ENCODE results near the gene DMD.

The DMD gene

GRCh38 chrX:33211356-33212260 lies at the start of gene DMD:
DMD (minus strand) TSS chrX:33211549; CDS start chrX:33211312, 237 bp downstream.
- H3K36me3 Mint-ChIP-seq (ENCODE audit: low read depth): no peaks in the 10 kb centered on the region
- no peak within 1 kb of the TSS for H3K27ac Mint-ChIP-seq
- no peak for DNase-seq (ENCODE audit: low spot score)
- H3K9me3 Mint-ChIP-seq: peaks cover 5% of the 10 kb centered on the region
- H3K4me1 Mint-ChIP-seq (ENCODE audit: low read depth): no peaks in the 10 kb centered on the region
- H3K4me3 Mint-ChIP-seq: no peak within 1 kb of the TSS
- H3K27me3 Mint-ChIP-seq (ENCODE audit: low read depth): no peaks in the 10 kb centered on the region

DNA sequence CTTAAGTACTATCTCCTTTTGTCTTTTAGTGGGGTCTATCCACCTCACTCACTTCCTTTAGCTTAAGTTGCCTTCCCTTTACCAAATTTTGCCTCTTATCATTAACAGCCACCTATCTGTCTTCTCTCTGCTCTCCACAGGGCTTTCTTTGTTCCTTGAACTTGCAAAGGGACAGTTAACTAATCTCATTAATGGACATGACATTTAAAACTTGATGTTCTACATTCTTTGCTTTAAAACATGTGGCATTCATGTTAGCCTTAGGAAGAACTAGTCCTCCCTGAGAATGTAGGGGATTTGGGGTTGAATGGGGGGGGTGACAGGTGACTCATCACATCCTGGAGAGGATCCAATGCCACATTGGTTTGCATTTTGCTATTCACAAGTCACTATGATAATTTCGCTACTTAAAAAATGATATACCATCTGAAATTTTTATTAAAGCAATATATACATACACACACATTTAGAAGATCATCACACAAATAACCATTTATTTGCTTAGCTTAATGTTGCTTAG lies 41.0 kb upstream of the DMD start:
- no peak for DNase-seq (ENCODE audit: low spot score)
- no peak overlapping the region for H3K27ac Mint-ChIP-seq
- no peaks in the 10 kb centered on the region for H3K36me3 Mint-ChIP-seq (ENCODE audit: low read depth)
- no peaks in the 10 kb centered on the region for H3K4me1 Mint-ChIP-seq (ENCODE audit: low read depth)
- H3K27me3 Mint-ChIP-seq (ENCODE audit: low read depth): no peaks in the 10 kb centered on the region
- H3K9me3 Mint-ChIP-seq: no peaks in the 10 kb centered on the region
- no peak overlapping the region for H3K4me3 Mint-ChIP-seq

GRCh38 chrX:33218819-33219218 lies 7.5 kb upstream of the DMD start:
- Mint-ChIP-seq H3K4me1 (ENCODE audit: low read depth) (no peaks in the 10 kb centered on the region), H3K9me3 (peaks cover 13% of the 10 kb centered on the region), H3K4me3 (no peak overlapping the region), H3K27me3 (ENCODE audit: low read depth) (no peaks in the 10 kb centered on the region), H3K27ac (no peak overlapping the region), H3K36me3 (ENCODE audit: low read depth) (no peaks in the 10 kb centered on the region)
- DNase-seq (ENCODE audit: low spot score): no peak

GRCh38 chrX:33210156-33210555 lies 1.2 kb downstream of the DMD start:
- H3K36me3 Mint-ChIP-seq (ENCODE audit: low read depth): no peaks in the 10 kb centered on the region
- no peak for DNase-seq (ENCODE audit: low spot score)
- no peaks in the 10 kb centered on the region for H3K9me3 Mint-ChIP-seq
- H3K4me1 Mint-ChIP-seq (ENCODE audit: low read depth): no peaks in the 10 kb centered on the region
- no peaks in the 10 kb centered on the region for H3K27me3 Mint-ChIP-seq (ENCODE audit: low read depth)
- no peak overlapping the region for H3K27ac Mint-ChIP-seq
- H3K4me3 Mint-ChIP-seq: no peak overlapping the region

GRCh38 chrX:33207056-33207455 lies 4.3 kb downstream of the DMD start:
- H3K36me3 Mint-ChIP-seq (ENCODE audit: low read depth): no peaks in the 10 kb centered on the region
- H3K27me3 Mint-ChIP-seq (ENCODE audit: low read depth): no peaks in the 10 kb centered on the region
- H3K4me1 Mint-ChIP-seq (ENCODE audit: low read depth): no peaks in the 10 kb centered on the region

DNA sequence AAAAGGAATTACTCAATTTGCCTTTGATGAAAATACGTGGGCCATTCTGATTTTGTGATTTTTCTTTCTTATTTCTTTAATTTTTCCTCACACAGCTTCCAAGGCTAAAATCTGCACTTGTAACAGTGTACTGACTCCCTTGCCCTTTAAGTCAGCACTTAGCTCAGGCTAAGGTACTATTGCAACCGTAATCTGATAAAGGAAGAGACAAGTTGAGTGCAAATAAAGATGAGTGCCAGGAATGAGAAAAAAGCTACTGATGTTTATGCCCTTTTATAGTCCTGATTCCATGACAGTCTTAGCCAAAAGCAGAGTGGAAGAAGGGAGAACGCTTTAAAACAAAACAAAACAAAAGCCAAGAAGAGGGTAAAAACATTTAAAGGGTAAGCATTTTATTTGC lies 6.0 kb downstream of the DMD start:
- Mint-ChIP-seq H3K27me3 (ENCODE audit: low read depth) (no peaks in the 10 kb centered on the region), H3K27ac (no peak overlapping the region), H3K9me3 (peaks cover 3% of the 10 kb centered on the region), H3K36me3 (ENCODE audit: low read depth) (no peaks in the 10 kb centered on the region), H3K4me3 (no peak overlapping the region), H3K4me1 (ENCODE audit: low read depth) (no peaks in the 10 kb centered on the region)
- DNase-seq (ENCODE audit: low spot score): no peak

More at GRCh38 chrX:33207056-33207455, 4.3 kb downstream of the DMD start:
- DNase-seq (ENCODE audit: low spot score): no peak
- no peak overlapping the region for H3K27ac Mint-ChIP-seq
- peaks cover 3% of the 10 kb centered on the region for H3K9me3 Mint-ChIP-seq
- no peak overlapping the region for H3K4me3 Mint-ChIP-seq

- H3K9me3 Mint-ChIP-seq: peaks cover 3% of the 10 kb centered on the region
- H3K4me3 Mint-ChIP-seq: no peak overlapping the region
- no peaks in the 10 kb centered on the region for H3K36me3 Mint-ChIP-seq (ENCODE audit: low read depth)
- no peaks in the 10 kb centered on the region for H3K27me3 Mint-ChIP-seq (ENCODE audit: low read depth)
- DNase-seq (ENCODE audit: low spot score): no peak
- no peaks in the 10 kb centered on the region for H3K4me1 Mint-ChIP-seq (ENCODE audit: low read depth)
- H3K27ac Mint-ChIP-seq: no peak overlapping the region
Observed at GRCh38 chrX:33204889-33205288, 6.5 kb downstream of the DMD start.

DNA sequence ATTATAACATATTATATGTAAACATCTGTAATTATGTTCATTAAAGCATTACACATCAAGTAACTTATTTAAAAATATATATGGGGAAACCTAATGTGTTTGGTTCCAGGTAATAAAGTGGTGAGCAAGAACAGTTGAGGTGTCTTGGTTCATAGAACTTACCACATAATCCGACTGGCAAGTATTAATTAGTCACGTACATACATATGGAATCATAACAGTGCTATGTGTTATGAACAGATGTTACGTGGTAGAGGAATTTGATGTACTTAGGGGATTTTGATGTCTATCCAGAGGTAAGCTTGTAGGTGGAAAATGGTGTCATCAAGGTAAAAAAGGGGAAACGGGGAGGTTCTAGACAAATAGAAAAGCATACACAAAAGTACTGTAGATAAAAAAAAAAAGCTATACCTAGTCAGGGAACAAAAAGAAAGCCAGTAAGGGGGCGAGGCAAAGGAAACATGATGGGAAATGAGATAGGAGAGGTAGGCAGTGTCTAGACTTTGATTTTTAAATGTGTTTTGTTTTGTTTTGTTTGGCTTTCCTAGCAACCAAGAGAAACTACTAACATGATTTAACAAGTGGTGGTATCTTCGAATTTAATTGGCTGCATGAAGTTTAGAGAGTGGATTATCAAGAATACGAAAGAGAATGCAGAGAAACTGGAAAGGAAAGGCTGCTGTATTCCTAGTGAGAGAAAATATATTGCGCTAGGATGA lies 12.6 kb downstream of the DMD start:
- DNase-seq (ENCODE audit: low spot score): no peak

GRCh38 chrX:33195698-33196097 lies 15.7 kb downstream of the DMD start:
- no peaks in the 10 kb centered on the region for H3K4me1 Mint-ChIP-seq (ENCODE audit: low read depth)
- DNase-seq (ENCODE audit: low spot score): no peak
- H3K9me3 Mint-ChIP-seq: peaks cover 15% of the 10 kb centered on the region
- no peaks in the 10 kb centered on the region for H3K36me3 Mint-ChIP-seq (ENCODE audit: low read depth)
- H3K4me3 Mint-ChIP-seq: no peak overlapping the region
- no peaks in the 10 kb centered on the region for H3K27me3 Mint-ChIP-seq (ENCODE audit: low read depth)
- H3K27ac Mint-ChIP-seq: no peak overlapping the region

More for the DNA sequence above, 12.6 kb downstream of the DMD start:
- Mint-ChIP-seq H3K4me1 (ENCODE audit: low read depth) (no peaks in the 10 kb centered on the region), H3K4me3 (no peak overlapping the region), H3K27me3 (ENCODE audit: low read depth) (no peaks in the 10 kb centered on the region), H3K27ac (no peak overlapping the region), H3K36me3 (ENCODE audit: low read depth) (no peaks in the 10 kb centered on the region), H3K9me3 (peaks cover 18% of the 10 kb centered on the region)

GRCh38 chrX:33194876-33195433 lies 16.4 kb downstream of the DMD start:
- Mint-ChIP-seq H3K4me1 (ENCODE audit: low read depth) (no peaks in the 10 kb centered on the region), H3K4me3 (no peak overlapping the region), H3K36me3 (ENCODE audit: low read depth) (no peaks in the 10 kb centered on the region), H3K9me3 (peaks cover 15% of the 10 kb centered on the region), H3K27me3 (ENCODE audit: low read depth) (no peaks in the 10 kb centered on the region), H3K27ac (no peak overlapping the region)
- no peak for DNase-seq (ENCODE audit: low spot score)

- Mint-ChIP-seq H3K4me1 (ENCODE audit: low read depth) (no peaks in the 10 kb centered on the region), H3K36me3 (ENCODE audit: low read depth) (no peaks in the 10 kb centered on the region), H3K9me3 (peaks cover 11% of the 10 kb centered on the region), H3K27me3 (ENCODE audit: low read depth) (no peaks in the 10 kb centered on the region), H3K27ac (no peak overlapping the region), H3K4me3 (no peak overlapping the region)
- no peak for DNase-seq (ENCODE audit: low spot score)
Observed at GRCh38 chrX:33194289-33194688, 17.1 kb downstream of the DMD start.

DNA sequence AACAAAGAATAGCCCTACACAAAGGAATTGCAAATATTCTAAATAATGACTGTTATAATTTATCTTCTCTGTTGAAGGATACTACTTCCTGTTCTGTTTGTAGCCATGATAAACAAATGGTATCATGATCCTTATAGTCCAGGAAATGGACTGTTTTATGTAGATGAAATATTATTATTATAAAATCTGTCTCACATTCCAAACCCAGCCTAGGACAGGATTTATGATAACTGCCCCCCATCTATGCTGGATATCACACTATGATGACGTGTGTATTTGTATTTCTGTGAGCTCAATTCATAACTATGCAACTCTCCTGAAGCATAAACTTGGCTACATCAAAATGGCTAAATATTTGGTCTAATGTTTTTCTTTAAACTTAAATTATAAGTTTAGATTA lies 21.3 kb downstream of the DMD start:
- H3K9me3 Mint-ChIP-seq: peaks cover 3% of the 10 kb centered on the region
- no peaks in the 10 kb centered on the region for H3K27me3 Mint-ChIP-seq (ENCODE audit: low read depth)
- no peaks in the 10 kb centered on the region for H3K36me3 Mint-ChIP-seq (ENCODE audit: low read depth)
- no peak overlapping the region for H3K27ac Mint-ChIP-seq
- DNase-seq (ENCODE audit: low spot score): no peak
- no peak overlapping the region for H3K4me3 Mint-ChIP-seq
- no peaks in the 10 kb centered on the region for H3K4me1 Mint-ChIP-seq (ENCODE audit: low read depth)

GRCh38 chrX:33188881-33189280 lies 22.5 kb downstream of the DMD start:
- no peaks in the 10 kb centered on the region for H3K27me3 Mint-ChIP-seq (ENCODE audit: low read depth)
- no peaks in the 10 kb centered on the region for H3K4me1 Mint-ChIP-seq (ENCODE audit: low read depth)
- H3K27ac Mint-ChIP-seq: no peak overlapping the region
- H3K36me3 Mint-ChIP-seq (ENCODE audit: low read depth): no peaks in the 10 kb centered on the region
- H3K9me3 Mint-ChIP-seq: peaks cover 3% of the 10 kb centered on the region
- H3K4me3 Mint-ChIP-seq: no peak overlapping the region
- no peak for DNase-seq (ENCODE audit: low spot score)

DNA sequence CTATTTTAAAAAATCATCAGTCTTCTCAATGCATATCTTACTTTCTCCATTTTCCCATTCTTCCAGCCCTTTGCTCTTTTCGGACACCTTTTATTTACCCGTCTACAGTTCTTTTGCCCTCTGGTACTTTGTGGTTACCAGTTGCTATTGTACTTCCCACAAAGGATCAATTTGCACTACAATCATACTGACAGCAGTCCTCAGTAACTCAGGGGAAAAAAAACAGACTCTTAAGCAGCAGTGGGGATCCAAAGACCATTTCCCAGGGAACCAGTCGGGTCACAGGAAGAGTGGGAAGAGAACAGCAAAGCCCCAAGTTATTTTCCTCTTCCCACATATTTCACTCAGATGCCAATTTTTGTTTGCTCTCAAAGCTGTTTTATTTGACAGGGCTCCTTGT lies 23.1 kb downstream of the DMD start:
- no peaks in the 10 kb centered on the region for H3K4me1 Mint-ChIP-seq (ENCODE audit: low read depth)
- no peaks in the 10 kb centered on the region for H3K27me3 Mint-ChIP-seq (ENCODE audit: low read depth)
- H3K9me3 Mint-ChIP-seq: peaks cover 3% of the 10 kb centered on the region
- no peak overlapping the region for H3K4me3 Mint-ChIP-seq
- DNase-seq (ENCODE audit: low spot score): no peak
- H3K27ac Mint-ChIP-seq: no peak overlapping the region
- H3K36me3 Mint-ChIP-seq (ENCODE audit: low read depth): no peaks in the 10 kb centered on the region

All from T-helper 2 cell treated with Interferon-gamma antibody and Interleukin-4, amounts not matched to agents 5 μg/mL and 100 μg/mL, for 36 hours (primary cell).